Smooth muscle cell (in vitro differentiated cells): ENCODE measurements around the gene AGO4. TPM values are rescaled to one million over a fixed set of nuclear protein-coding genes. Genes with fewer than 3 reads are reported as not detected.

ENCODE experiments used
- DNase-seq: peaks from one replicate; lab custom pipeline; 2025; ENCODE audit not compliant: unreplicated experiment; lab: John Stamatoyannopoulos, UW
- H2AFZ ChIP-seq: fragments of 200-600 bp; sonication (generic); 2 replicates; pipeline ENCODE4 v1.6.0; 2016; ENCODE audit warnings: antibody characterized with exemption, low read depth, mild to moderate bottlenecking
- H3F3A ChIP-seq: fragments of 200-600 bp; sonication (generic); 2 replicates; pipeline ENCODE4 v1.6.0; 2017; ENCODE audit warnings: antibody characterized with exemption, low read depth
- H3K27ac ChIP-seq: fragments of 200-600 bp; sonication (generic); 2 replicates; pipeline ENCODE4 v1.5.1; 2016; ENCODE audit warnings: low read depth, mild to moderate bottlenecking
- H3K27me3 ChIP-seq: fragments of 200-600 bp; sonication (generic); 2 replicates; pipeline ENCODE4 v1.6.1; 2016; ENCODE audit warnings: low read depth, mild to moderate bottlenecking
- H3K36me3 ChIP-seq: fragments of 200-600 bp; sonication (generic); 2 replicates; pipeline ENCODE4 v1.5.1; 2016; ENCODE audit warnings: low read depth
- H3K4me1 ChIP-seq: fragments of 200-600 bp; sonication (generic); 2 replicates; pipeline ENCODE4 v1.5.1; 2016; ENCODE audit warnings: low read depth
- H3K4me2 ChIP-seq: fragments of 200-600 bp; sonication (generic); 2 replicates; pipeline ENCODE4 v1.6.0; 2016; ENCODE audit warnings: mild to moderate bottlenecking
- H3K4me3 ChIP-seq: fragments of 200-600 bp; sonication (generic); 2 replicates; pipeline ENCODE4 v1.5.1; 2016; ENCODE audit warnings: mild to moderate bottlenecking
- H3K79me2 ChIP-seq: fragments of 200-600 bp; sonication (generic); 2 replicates; pipeline ENCODE4 v1.6.0; 2016; ENCODE audit warnings: low read depth, mild to moderate bottlenecking
- H3K9ac ChIP-seq: fragments of 200-600 bp; sonication (generic); 2 replicates; pipeline ENCODE4 v1.6.0; 2016; ENCODE audit warnings: low read depth
- H3K9me3 ChIP-seq: fragments of 200-600 bp; sonication (generic); replicated peaks from 2 replicates; pipeline ENCODE4 v1.5.1; 2016; ENCODE audit warnings: low read depth
- H4K20me1 ChIP-seq: fragments of 200-600 bp; sonication (generic); 2 replicates; pipeline ENCODE4 v1.6.0; 2016; ENCODE audit warnings: low read depth
- CTCF ChIP-seq: fragments of 200-600 bp; sonication (generic); IDR thresholded peaks from 2 replicates; pipeline ENCODE4 v1.5.1; 2017; ENCODE audit warnings: borderline replicate concordance, mild to moderate bottlenecking, antibody characterized with exemption; ENCODE audit not compliant: insufficient read depth, poor library complexity, severe bottlenecking
- WGBS: methylation state at CpG from one replicate; pipeline ENCODE4 v1.1.7; 2016; ENCODE audit warnings: low lambda C conversion rate; 5-methylcytosine and 5-hydroxymethylcytosine counted together
- polyA plus RNA-seq: library from polyadenylated mRNA; unstranded; fragments of >200 nt; fragmentation: Nextera tagmentation; extraction: Ambion mirVana; gene quantifications from 2 replicates; pipeline ENCODE4 v1.2.1, GENCODE V29; 2016
- total RNA-seq: library from RNA; depleted of rRNA; stranded (reverse); fragments of >200 nt; gene quantifications from 2 replicates; pipeline ENCODE4 v1.2.3, GENCODE V29; 2014

Gene AGO4
- total and polyA plus RNA-seq, 2 experiments from 2014 or later, result 5.8 to 10.7 TPM

- no peak overlapping the region for H2AFZ ChIP-seq
- no peak overlapping the region for H3K4me2 ChIP-seq
- no peaks in the 10 kb centered on the region for H3K79me2 ChIP-seq
- H3K9ac ChIP-seq, result no peak overlapping the region
- no peak for TF ChIP-seq CTCF
- no peak overlapping the region for H3K4me3 ChIP-seq
- H3K4me1 ChIP-seq, result peaks cover 7% of the 10 kb centered on the region
- H3K36me3 ChIP-seq, result no peaks in the 10 kb centered on the region
- no peak for DNase-seq
- WGBS, result 94% methylated on average over 1 of the region's 1 CpG
- H3K27ac ChIP-seq, result no peak overlapping the region
- H3K27me3 ChIP-seq, result no peaks in the 10 kb centered on the region
- no peaks in the 10 kb centered on the region for H4K20me1 ChIP-seq
- H3F3A ChIP-seq, result no peaks in the 10 kb centered on the region
- H3K9me3 ChIP-seq, result no peaks in the 10 kb centered on the region
Measured at GRCh38 chr1:35856964-35857363, 49.1 kb downstream of the AGO4 start.

- Histone ChIP-seq H3K4me2 (no peak overlapping the region), H2AFZ (no peak overlapping the region), H3K79me2 (no peaks in the 10 kb centered on the region), H3K9me3 (no peaks in the 10 kb centered on the region), H3F3A (no peaks in the 10 kb centered on the region), H3K4me1 (peaks cover 7% of the 10 kb centered on the region), H3K27me3 (no peaks in the 10 kb centered on the region), H3K9ac (no peak overlapping the region), H3K4me3 (no peak overlapping the region), H4K20me1 (no peaks in the 10 kb centered on the region), H3K27ac (no peak overlapping the region), H3K36me3 (no peaks in the 10 kb centered on the region)
- no peak for DNase-seq
- TF ChIP-seq CTCF, result no peak
Measured at GRCh38 chr1:35857830-35858229, 50.0 kb downstream of the AGO4 start.

- Histone ChIP-seq H2AFZ (no peak overlapping the region), H3K9me3 (no peaks in the 10 kb centered on the region), H3K27me3 (no peaks in the 10 kb centered on the region), H3K27ac (no peak overlapping the region), H3K36me3 (no peaks in the 10 kb centered on the region), H3K4me1 (no peaks in the 10 kb centered on the region), H3K4me3 (no peak overlapping the region), H3K9ac (no peak overlapping the region), H3K79me2 (no peaks in the 10 kb centered on the region), H4K20me1 (no peaks in the 10 kb centered on the region), H3F3A (no peaks in the 10 kb centered on the region), H3K4me2 (no peak overlapping the region)
- DNase-seq, result no peak
- 94% methylated on average over 3 of the region's 3 CpGs for WGBS
- TF ChIP-seq CTCF, result no peak
Measured at GRCh38 chr1:35860696-35861095, 52.9 kb downstream of the AGO4 start.

- Histone ChIP-seq H4K20me1 (no peaks in the 10 kb centered on the region), H3K36me3 (no peaks in the 10 kb centered on the region), H3K4me3 (no peak overlapping the region), H3F3A (no peaks in the 10 kb centered on the region), H3K4me1 (no peaks in the 10 kb centered on the region), H2AFZ (no peak overlapping the region), H3K27me3 (no peaks in the 10 kb centered on the region), H3K9me3 (no peaks in the 10 kb centered on the region), H3K9ac (no peak overlapping the region), H3K27ac (no peak overlapping the region), H3K4me2 (no peak overlapping the region), H3K79me2 (no peaks in the 10 kb centered on the region)
- TF ChIP-seq CTCF, result no peak
- no peak for DNase-seq
- 92% methylated on average over 1 of the region's 1 CpG for WGBS
Measured at GRCh38 chr1:35863136-35863535, 55.3 kb downstream of the AGO4 start.
